Measurements from ENCODE around the gene TBX21. TPM values are rescaled to one million over a fixed set of nuclear protein-coding genes. Genes with fewer than 3 reads are reported as not detected.

Gene TBX21
- total and polyA plus RNA-seq, 9 of the 15 experiments (the other 6 are each of a cell fraction or from before 2014, with no cell fraction given): 0.07 TPM; not detected in 8

GRCh38 chr17:47693731-47694580 is 39.1 kb upstream of the TBX21 start, which contains the start of gene TBKBP1 (continued):
- TF ChIP-seq ZNF174 (CRISPR knock-in tag; IDR thresholded peaks at IDR 0.05): no peak
- peak; percentile 40 for TF ChIP-seq MYC (IDR thresholded peaks at IDR 0.05; ENCODE audit: low read depth, low read length)
- no peak for TF ChIP-seq MYC (CRISPR knock-in tag; IDR thresholded peaks at IDR 0.05; ENCODE audit: borderline replicate concordance, low read depth)
- TF ChIP-seq ZNF239 (CRISPR knock-in tag; IDR thresholded peaks at IDR 0.05): no peak
- peak; percentile 71 for TF ChIP-seq POLR2G (IDR thresholded peaks at IDR 0.05; ENCODE audit: low read depth, low read length)
- TF ChIP-seq ZNF263 (CRISPR knock-in tag; IDR thresholded peaks at IDR 0.05; ENCODE audit: borderline replicate concordance): peak; percentile 25; the same call in 1 of the 2 replicates
- TF ChIP-seq TAF15 (IDR thresholded peaks at IDR 0.05; ENCODE audit: low read depth, low read length): no peak
- TF ChIP-seq CREB3 (tag; conservative IDR thresholded peaks at IDR 0.05; ENCODE audit: low read depth): no peak
- peak; percentile 87 for TF ChIP-seq PCBP1 (IDR thresholded peaks at IDR 0.05; ENCODE audit: low read depth, low read length, poor library complexity, severe bottlenecking)
- TF ChIP-seq MTA1 (IDR thresholded peaks at IDR 0.05; ENCODE audit: borderline replicate concordance): no peak
- TF ChIP-seq CBFA2T3 (IDR thresholded peaks at IDR 0.05): no peak
- no peak for TF ChIP-seq GMEB1 (CRISPR knock-in tag; IDR thresholded peaks at IDR 0.05)
- TF ChIP-seq, protein P1, sequence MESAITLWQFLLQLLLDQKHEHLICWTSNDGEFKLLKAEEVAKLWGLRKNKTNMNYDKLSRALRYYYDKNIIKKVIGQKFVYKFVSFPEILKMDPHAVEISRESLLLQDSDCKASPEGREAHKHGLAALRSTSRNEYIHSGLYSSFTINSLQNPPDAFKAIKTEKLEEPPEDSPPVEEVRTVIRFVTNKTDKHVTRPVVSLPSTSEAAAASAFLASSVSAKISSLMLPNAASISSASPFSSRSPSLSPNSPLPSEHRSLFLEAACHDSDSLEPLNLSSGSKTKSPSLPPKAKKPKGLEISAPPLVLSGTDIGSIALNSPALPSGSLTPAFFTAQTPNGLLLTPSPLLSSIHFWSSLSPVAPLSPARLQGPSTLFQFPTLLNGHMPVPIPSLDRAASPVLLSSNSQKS (CRISPR knock-in tag; IDR thresholded peaks at IDR 0.05): no peak
- TF ChIP-seq ZNF347 (CRISPR knock-in tag; IDR thresholded peaks at IDR 0.05; ENCODE audit: low read depth): no peak
- TF ChIP-seq, protein P2, sequence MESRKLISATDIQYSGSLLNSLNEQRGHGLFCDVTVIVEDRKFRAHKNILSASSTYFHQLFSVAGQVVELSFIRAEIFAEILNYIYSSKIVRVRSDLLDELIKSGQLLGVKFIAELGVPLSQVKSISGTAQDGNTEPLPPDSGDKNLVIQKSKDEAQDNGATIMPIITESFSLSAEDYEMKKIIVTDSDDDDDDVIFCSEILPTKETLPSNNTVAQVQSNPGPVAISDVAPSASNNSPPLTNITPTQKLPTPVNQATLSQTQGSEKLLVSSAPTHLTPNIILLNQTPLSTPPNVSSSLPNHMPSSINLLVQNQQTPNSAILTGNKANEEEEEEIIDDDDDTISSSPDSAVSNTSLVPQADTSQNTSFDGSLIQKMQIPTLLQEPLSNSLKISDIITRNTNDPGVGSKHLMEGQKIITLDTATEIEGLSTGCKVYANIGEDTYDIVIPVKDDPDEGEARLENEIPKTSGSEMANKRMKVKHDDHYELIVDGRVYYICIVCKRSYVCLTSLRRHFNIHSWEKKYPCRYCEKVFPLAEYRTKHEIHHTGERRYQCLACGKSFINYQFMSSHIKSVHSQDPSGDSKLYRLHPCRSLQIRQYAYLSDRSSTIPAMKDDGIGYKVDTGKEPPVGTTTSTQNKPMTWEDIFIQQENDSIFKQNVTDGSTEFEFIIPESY (CRISPR knock-in tag; IDR thresholded peaks at IDR 0.05): no peak
- TF ChIP-seq ZNF212 (CRISPR knock-in tag; IDR thresholded peaks at IDR 0.05): no peak
- no peak for TF ChIP-seq BMI1 (IDR thresholded peaks at IDR 0.05; ENCODE audit: low read length)
- TF ChIP-seq, protein P3, sequence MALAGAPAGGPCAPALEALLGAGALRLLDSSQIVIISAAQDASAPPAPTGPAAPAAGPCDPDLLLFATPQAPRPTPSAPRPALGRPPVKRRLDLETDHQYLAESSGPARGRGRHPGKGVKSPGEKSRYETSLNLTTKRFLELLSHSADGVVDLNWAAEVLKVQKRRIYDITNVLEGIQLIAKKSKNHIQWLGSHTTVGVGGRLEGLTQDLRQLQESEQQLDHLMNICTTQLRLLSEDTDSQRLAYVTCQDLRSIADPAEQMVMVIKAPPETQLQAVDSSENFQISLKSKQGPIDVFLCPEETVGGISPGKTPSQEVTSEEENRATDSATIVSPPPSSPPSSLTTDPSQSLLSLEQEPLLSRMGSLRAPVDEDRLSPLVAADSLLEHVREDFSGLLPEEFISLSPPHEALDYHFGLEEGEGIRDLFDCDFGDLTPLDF (CRISPR knock-in tag; IDR thresholded peaks at IDR 0.05): no peak
- no peak for TF ChIP-seq XRCC3 (IDR thresholded peaks at IDR 0.05)
- TF ChIP-seq FOXM1 (IDR thresholded peaks at IDR 0.05; ENCODE audit: low read depth): no peak
- no peak for TF ChIP-seq FOXM1 (CRISPR knock-in tag; IDR thresholded peaks at IDR 0.05; ENCODE audit: low read depth)
- no peak for TF ChIP-seq SMARCA4 (IDR thresholded peaks at IDR 0.05)
- no peak for TF ChIP-seq SNRNP70 (optimal IDR thresholded peaks at IDR 0.05; ENCODE audit: low read depth, low read length)

Data from K562 (cell line).